ENCODE data around the gene SBNO2.

The SBNO2 gene, protein sequence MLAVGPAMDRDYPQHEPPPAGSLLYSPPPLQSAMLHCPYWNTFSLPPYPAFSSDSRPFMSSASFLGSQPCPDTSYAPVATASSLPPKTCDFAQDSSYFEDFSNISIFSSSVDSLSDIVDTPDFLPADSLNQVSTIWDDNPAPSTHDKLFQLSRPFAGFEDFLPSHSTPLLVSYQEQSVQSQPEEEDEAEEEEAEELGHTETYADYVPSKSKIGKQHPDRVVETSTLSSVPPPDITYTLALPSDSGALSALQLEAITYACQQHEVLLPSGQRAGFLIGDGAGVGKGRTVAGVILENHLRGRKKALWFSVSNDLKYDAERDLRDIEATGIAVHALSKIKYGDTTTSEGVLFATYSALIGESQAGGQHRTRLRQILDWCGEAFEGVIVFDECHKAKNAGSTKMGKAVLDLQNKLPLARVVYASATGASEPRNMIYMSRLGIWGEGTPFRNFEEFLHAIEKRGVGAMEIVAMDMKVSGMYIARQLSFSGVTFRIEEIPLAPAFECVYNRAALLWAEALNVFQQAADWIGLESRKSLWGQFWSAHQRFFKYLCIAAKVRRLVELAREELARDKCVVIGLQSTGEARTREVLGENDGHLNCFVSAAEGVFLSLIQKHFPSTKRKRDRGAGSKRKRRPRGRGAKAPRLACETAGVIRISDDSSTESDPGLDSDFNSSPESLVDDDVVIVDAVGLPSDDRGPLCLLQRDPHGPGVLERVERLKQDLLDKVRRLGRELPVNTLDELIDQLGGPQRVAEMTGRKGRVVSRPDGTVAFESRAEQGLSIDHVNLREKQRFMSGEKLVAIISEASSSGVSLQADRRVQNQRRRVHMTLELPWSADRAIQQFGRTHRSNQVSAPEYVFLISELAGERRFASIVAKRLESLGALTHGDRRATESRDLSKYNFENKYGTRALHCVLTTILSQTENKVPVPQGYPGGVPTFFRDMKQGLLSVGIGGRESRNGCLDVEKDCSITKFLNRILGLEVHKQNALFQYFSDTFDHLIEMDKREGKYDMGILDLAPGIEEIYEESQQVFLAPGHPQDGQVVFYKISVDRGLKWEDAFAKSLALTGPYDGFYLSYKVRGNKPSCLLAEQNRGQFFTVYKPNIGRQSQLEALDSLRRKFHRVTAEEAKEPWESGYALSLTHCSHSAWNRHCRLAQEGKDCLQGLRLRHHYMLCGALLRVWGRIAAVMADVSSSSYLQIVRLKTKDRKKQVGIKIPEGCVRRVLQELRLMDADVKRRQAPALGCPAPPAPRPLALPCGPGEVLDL (N-terminal part only)

DNA sequence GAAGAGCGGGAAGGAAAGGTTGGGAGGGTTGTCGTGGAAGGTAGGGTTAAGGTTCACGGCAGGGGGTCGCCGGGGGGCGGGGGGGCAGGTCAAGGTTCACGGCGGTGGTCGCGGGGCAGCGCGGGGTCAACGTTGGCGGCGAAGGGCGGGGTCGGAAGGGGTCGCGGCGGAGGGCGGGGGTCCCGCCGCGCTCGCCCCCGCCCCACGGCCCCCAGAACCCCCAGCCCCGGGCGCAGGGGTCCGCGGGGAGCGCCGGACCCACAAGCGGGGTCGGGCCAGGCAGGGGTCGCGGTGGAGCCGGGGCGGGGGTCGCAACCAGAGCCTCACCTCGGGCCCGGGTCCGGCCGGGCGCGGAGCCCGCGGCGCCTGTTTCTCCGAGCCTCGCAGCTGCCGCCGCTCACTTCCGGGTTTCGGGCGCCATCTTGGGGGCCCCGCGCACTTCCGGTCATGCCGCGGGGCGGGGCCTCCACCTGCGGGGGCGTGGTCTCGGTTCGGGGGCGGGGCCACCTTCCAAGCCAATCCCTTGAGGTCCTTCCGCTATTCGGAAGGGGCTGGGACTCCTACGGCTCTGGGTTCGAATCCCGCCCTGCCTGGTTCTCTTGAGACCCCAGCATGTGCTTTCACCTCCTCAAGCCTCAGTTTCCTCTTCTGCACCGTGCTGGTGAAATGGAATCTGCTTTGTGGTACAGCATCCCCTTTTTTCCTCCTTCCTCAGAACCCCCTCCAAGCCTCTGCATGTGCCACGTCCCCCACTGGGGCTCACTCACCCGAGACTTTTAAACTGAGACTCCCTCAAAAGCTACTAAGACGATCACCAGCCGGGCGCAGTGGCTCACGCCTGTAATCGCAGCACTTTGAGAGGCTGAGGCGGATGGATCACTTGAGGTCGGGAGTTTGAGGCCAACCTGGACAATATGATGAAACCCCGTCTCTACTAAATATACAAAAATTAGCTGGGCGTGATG, at the start of gene SBNO2:
Gene SBNO2 (minus strand): TSS at position 424 of the 965 bp plus-strand sequence. CDS start 19,992 bp downstream, outside the sequence.
- peak; percentile 68 for DNase-seq (ENCODE audit: insufficient read length, low spot score)
- TF ChIP-seq POLR2A (IDR thresholded peaks at IDR 0.05; ENCODE audit: low read depth, low read length), result peak; percentile 68
- FAIRE-seq, result no peak

DNA sequence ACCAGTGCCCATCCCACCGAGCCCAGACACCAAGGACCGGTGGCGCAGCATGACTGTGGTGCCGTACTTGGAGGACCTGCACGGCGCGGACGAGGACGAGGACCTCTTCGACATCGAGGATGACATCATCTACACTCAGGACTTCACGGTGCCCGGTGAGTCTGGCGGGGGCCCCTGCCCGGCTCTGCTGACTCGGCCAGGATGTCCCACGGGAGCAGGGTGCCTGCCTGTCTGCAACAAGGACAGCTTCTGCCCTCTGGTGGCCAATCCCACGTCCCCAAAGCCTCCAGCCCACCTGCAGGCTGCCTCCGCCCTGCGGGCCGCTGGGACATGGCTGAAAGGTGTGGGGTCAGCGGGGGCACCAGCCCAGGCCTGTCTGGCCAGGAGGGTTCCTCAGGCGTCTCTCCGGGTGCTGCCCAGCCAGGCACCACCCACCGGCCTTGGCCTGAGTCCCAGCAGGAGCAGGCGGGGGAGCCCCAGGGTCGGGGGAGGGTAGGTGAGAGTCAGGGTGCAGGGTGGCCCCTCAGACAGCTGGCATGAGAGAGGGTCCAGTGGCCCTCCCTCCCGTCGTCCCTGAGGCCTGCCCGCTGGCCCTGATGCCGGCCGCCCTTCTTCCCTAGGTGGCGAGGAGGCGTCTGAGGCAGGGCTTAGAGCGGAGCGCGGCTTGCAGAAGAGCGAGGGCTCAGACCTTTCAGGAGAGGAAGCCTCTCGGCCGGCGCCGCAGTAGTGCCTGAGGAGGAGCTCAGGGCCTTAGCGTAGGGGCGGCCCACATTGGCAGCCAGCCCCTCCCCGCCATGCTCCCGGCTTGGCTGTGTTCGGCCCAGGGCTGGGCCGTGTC, 49.2 kb upstream of the SBNO2 start:
- no peak for FAIRE-seq
- no peak for DNase-seq (ENCODE audit: insufficient read length, low spot score)
- no peak for TF ChIP-seq POLR2A (IDR thresholded peaks at IDR 0.05; ENCODE audit: low read depth, low read length)

DNA sequence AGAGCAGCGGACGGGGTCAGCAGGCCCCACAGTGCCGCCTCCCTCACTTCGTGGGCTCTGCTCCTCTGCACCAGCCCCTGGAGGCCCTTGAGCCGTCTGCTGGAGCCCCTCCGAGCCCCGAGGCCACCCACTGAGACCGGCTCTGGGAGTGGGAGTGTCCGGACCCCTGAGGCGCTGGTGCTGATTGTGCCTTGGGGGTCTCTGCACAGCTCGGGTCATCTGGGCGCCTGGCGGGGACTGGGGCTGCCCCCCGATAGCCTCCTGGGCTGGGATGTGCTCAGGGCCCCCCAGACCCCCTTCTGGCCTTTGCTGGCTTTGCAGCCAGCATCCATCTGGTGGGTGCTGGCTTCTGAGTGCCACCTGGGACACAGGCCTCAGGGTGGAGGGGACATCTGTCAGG, 48.3 kb upstream of the SBNO2 start:
- FAIRE-seq (no peak), DNase-seq (ENCODE audit: insufficient read length, low spot score) (no peak)
- no peak for TF ChIP-seq POLR2A (IDR thresholded peaks at IDR 0.05; ENCODE audit: low read depth, low read length)

DNA sequence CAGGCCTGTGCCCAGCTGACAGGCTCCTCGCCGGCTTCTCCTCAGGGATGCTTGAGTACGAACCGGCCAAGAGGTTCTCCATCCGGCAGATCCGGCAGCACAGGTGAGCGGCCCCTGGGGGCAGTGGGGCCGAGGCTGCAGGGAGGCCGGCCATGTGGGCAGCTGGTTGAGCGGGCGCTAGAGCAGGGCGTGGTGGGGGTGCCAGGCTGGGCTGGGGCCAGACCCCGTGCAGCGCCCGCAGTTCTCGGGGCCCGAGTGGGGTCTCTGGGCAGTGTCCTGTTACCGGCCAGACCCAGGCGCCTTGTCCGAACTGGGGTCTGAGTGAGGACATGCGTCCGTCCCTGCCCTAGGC, 47.8 kb upstream of the SBNO2 start:
- FAIRE-seq, result no peak
- DNase-seq (ENCODE audit: insufficient read length, low spot score), result no peak

DNA sequence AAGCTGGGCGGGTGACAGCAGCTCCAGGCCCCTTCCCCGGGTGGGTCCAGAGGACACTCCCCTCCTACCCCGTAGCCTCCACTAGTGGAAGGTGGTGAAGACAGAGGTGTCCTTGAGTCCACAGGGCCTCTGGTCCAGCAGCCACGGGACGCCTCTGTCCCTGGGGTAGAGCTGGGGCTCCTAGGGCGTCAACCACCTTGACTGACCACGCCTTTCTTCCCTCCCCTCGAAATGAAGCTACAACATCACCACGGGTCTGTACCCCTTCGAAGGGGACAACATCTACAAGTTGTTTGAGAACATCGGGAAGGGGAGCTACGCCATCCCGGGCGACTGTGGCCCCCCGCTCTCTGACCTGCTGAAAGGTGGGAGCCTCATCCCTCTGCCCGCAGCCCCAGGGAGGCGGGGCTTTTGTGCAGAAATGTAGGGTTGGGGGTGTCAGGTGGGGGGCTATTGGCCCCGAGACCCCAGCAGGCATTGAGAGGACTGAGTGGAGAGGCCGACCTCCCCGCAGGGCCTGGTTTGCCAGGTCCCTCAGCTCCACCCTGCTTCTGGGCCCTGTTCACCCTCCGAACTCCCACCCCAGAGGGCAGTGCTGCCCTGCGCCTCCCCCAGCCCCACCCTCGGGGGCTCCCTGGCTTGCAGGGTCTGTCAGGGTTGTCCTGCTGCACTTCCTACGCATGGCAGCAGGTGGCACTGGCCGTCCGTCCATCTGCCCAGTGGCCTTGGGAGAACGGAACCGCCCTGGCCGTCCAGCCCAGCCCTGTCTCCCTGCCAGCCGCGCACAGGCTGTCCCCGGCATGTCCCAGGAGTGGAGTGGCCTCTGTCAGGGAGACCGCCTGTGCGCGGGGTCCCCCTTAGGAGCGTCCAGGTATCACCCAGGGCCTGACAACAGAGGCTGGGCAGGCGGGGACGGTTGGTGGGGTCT, 47.2 kb upstream of the SBNO2 start:
- TF ChIP-seq POLR2A (IDR thresholded peaks at IDR 0.05; ENCODE audit: low read depth, low read length), result 0 out of 2 replicates have a peak, but pooled peaks have one; percentile 9
- FAIRE-seq (no peak), DNase-seq (ENCODE audit: insufficient read length, low spot score) (no peak)

More for the DNA sequence above, 47.8 kb upstream of the SBNO2 start:
- TF ChIP-seq POLR2A (IDR thresholded peaks at IDR 0.05; ENCODE audit: low read depth, low read length), result no peak

DNA sequence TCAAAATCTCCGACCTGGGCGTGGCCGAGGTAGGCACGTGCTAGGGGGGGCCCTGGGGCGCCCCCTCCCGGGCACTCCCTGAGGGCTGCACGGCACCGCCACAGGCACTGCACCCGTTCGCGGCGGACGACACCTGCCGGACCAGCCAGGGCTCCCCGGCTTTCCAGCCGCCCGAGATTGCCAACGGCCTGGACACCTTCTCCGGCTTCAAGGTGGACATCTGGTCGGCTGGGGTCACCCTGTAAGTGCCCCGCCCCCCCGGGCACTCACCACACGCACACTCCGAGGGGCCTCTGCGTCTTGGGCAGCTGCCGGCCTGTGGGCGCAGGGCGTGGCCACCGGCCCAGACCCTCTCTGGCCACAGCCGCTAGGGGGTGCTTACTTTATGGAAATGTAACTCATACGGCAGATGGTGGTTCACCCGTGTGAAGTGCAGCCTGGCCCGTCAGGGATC, 46.4 kb upstream of the SBNO2 start:
- TF ChIP-seq POLR2A (IDR thresholded peaks at IDR 0.05; ENCODE audit: low read depth, low read length), result no peak
- no peak for FAIRE-seq
- no peak for DNase-seq (ENCODE audit: insufficient read length, low spot score)

DNA sequence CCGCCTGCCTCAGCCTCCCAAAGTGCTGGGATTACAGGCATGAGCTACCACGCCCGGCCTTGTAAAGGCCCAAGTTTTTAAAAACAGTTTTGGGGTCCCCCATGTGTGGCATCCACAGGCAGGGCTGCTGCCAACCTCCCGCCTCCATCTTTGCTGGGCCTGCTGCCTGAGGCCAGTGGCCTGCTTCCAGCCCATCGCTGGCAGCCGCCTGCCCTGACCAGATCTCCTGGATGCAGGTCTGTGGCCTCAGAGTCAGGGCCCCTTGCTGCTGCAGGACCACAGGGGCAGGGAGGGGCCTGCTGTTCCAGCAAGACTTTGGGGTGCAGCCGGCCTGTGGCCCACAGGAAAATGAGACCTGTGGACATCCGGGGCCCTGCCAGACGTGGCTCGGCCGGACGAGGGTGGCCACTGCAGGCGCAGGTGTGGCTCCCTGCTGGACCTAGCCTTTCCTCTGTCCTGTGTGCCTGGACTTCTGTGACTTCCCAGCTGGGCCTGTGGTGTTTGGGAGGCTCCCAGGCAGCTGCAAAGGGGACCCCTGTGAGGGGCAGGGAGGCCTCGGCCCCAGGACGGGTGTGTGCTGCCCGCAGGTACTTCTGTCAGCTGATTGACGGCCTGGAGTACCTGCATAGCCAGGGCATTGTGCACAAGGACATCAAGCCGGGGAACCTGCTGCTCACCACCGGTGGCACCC, 45.9 kb upstream of the SBNO2 start:
- DNase-seq (ENCODE audit: insufficient read length, low spot score) (no peak), FAIRE-seq (no peak)
- TF ChIP-seq POLR2A (IDR thresholded peaks at IDR 0.05; ENCODE audit: low read depth, low read length), result no peak

DNA sequence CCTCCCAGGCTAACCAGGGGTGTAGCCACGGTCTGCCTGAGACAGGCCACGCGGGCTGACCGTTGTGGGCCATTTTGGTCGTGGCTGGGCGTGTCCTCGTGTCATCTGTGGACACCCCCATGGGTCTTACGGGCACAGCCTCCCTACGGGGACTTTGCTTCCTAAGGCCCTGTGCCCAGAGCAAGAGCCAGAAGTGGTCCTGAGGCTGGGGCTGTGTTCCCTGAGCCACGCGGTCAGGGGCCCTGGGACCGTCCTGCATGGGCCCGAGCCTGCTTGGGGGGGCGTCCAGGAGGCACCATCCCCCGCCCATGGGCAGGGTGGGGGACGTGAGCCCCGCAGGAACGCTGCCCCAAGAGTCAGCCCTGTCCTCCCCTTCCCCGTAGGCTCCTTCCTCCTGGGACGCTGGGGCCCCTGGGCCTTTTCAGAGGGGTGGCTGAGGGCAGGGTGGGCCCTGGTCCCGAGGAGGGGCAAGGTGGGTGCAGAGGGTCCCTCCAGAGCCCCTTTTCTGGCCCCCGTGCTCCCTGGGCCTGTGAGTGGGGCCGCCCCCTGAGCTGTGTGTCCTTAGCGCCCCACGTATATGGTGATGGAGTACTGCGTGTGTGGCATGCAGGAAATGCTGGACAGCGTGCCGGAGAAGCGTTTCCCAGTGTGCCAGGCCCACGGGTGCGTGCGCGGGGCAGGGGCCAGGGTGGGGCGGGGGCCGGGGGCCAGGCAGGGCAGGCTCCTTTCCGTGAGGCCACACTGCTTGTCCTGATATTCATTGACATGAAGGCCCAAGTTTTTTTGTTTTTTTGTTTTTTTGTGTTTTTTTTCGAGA, 44.9 kb upstream of the SBNO2 start:
- DNase-seq (ENCODE audit: insufficient read length, low spot score) (no peak), FAIRE-seq (no peak)
- TF ChIP-seq POLR2A (IDR thresholded peaks at IDR 0.05; ENCODE audit: low read depth, low read length), result no peak

DNA sequence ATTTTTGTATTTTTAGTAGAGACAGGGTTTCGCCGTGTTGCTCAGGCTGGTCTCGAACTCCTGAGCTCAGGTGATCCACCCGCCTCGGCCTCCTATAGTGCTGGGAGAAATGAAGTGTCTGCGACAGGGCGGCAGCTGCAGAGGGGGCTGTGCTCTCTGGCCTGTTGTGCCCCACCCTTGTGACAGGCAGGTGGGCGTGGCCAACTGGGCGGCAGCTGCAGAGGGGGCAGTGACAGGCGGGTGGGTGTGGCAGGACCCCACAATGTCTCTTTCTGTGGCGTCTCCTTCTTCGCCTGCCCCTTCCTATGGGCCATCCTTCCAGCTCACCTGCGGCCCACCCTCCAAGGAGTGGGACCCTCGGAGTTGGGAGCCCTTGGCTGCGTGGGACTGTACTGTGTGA, 43.3 kb upstream of the SBNO2 start:
- no peak for TF ChIP-seq POLR2A (IDR thresholded peaks at IDR 0.05; ENCODE audit: low read depth, low read length)
- DNase-seq (ENCODE audit: insufficient read length, low spot score) (no peak), FAIRE-seq (no peak)

DNA sequence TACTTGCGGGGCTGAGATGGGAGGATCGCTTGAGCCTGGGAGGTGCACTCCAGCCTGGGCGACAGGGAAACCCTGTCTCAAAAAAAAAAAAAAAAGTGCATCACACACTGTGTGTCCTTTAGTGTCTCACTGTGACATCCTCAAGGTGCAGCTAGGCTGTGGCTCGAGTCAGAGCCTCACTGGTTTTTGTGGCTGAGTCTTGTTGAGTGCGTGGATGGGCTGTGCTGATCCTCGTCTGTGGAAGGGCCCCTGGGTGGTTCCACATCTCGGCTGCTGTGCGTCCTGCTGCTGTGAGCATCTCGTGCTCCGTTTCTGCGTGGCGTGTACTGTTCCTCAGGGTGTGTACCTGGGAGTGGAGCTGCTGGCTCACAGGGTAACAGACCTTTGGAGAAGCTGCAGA, 42.7 kb upstream of the SBNO2 start:
- no peak for FAIRE-seq

More for the DNA sequence above, 42.7 kb upstream of the SBNO2 start:
- TF ChIP-seq POLR2A (IDR thresholded peaks at IDR 0.05; ENCODE audit: low read depth, low read length), result no peak
- DNase-seq (ENCODE audit: insufficient read length, low spot score), result no peak

Measured in H54 (cell line).